Hepatocyte (in vitro differentiated cells): Measurements from ENCODE around the gene SETD1A.

Source experiments
- CTCF ChIP-seq: fragments of 200-600 bp; sonication (generic); IDR thresholded peaks from 2 replicates; pipeline ENCODE4 v1.5.1; 2016; ENCODE audit warnings: antibody characterized with exemption, mild to moderate bottlenecking; ENCODE audit not compliant: poor library complexity
- EZH2phosphoT487 ChIP-seq: fragments of 200-600 bp; sonication (generic); IDR thresholded peaks from one replicate; pipeline ENCODE4 v1.6.1; 2018; ENCODE audit warnings: antibody characterized with exemption, mild to moderate bottlenecking, low read depth, moderate library complexity; ENCODE audit not compliant: unreplicated experiment, severe bottlenecking

DNA sequence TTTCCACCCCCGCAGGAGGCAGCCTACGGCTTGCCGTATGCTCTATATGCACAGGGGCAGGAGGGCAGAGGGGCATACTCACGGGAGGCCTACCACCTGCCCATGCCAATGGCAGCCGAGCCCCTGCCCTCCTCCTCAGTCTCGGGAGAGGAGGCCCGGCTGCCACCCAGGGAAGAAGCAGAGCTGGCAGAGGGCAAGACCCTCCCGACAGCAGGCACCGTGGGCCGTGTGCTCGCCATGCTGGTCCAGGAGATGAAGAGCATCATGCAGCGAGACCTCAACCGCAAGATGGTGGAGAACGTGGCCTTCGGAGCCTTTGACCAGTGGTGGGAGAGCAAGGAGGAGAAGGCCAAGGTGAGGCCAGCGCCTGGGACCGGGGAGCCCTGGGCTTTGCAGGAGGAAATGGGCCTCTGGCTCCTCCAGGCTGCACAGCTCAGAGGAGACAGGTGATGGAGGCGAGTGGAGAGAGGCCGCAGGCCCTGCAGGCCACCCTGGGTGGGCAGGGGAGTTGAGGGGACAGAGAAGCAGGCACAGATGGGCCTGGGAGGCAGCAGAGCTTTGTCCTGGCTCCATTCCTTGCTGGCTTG lies 8.6 kb downstream of the SETD1A start:
- no peak for TF ChIP-seq CTCF
- TF ChIP-seq EZH2phosphoT487: no peak
